Liver (tissue), 9 donors: Measurements from ENCODE around the gene FRMPD4. TPM values are rescaled to one million over a fixed set of nuclear protein-coding genes. Genes with fewer than 3 reads are reported as not detected.

Source experiments
- DNase-seq: peaks from one replicate; pipeline ENCODE4 v3.0.0-alpha.2; 2017; ENCODE audit warnings: low spot score
- H3K27ac ChIP-seq, 2 donors: one replicate each; pipeline ENCODE4 v1.7.0; 2013; ENCODE audit warnings: inconsistent platforms in 2 of 2, low read length in 2 of 2, control low read depth in 1 of 2, low read depth in 1 of 2, mild to moderate bottlenecking in 1 of 2
- H3K27me3 ChIP-seq, 4 donors: one replicate each; pipeline versions ENCODE4 v1.6.1 to v1.7.0; 2013; ENCODE audit warnings: low read length in 3 of 4, inconsistent platforms in 1 of 4, mild to moderate bottlenecking in 1 of 4, moderate library complexity in 1 of 4; ENCODE audit not compliant: control insufficient read depth in 4 of 4, insufficient read depth in 4 of 4
- H3K36me3 ChIP-seq, 4 donors: one replicate each; pipeline versions ENCODE4 v1.6.1 to v1.7.0; 2013; ENCODE audit warnings: low read length in 3 of 4, mild to moderate bottlenecking in 3 of 4, low read depth in 1 of 4, moderate library complexity in 1 of 4; ENCODE audit not compliant: control insufficient read depth in 4 of 4, insufficient read depth in 3 of 4
- H3K4me1 ChIP-seq, 4 donors: one replicate each; pipeline versions ENCODE4 v1.6.1 to v1.7.0; 2013; ENCODE audit warnings: low read length in 3 of 4, mild to moderate bottlenecking in 3 of 4, moderate library complexity in 1 of 4; ENCODE audit not compliant: control insufficient read depth in 4 of 4, insufficient read depth in 4 of 4
- H3K4me3 ChIP-seq, 3 donors: one replicate each; pipeline versions ENCODE4 v1.6.1 to v1.7.0; 2013; ENCODE audit warnings: low read length in 3 of 3, control low read depth in 1 of 3, low read depth in 1 of 3, mild to moderate bottlenecking in 1 of 3
- H3K9ac ChIP-seq, 2 donors: one replicate each; pipeline ENCODE4 v1.7.0; 2013; ENCODE audit warnings: low read length in 2 of 2, mild to moderate bottlenecking in 2 of 2, moderate library complexity in 2 of 2, control low read depth in 1 of 2, low read depth in 1 of 2
- H3K9me3 ChIP-seq, 4 donors: one replicate each; pipeline versions ENCODE4 v1.6.1 to v1.7.0; 2013; ENCODE audit warnings: low read length in 3 of 4; ENCODE audit not compliant: control insufficient read depth in 4 of 4
- ATF3 ChIP-seq: IDR thresholded peaks from 2 replicates; pipeline ENCODE4 v1.6.1; 2016; ENCODE audit warnings: antibody characterized with exemption
- CTCF ChIP-seq: fragments of 150-350 bp; IDR thresholded peaks from 2 replicates; pipeline ENCODE4 v1.5.1; 2017; ENCODE audit warnings: improper control_type of control experiment, low read depth, low read length; ENCODE audit not compliant: missing input control
- EGR1 ChIP-seq, 2 donors: IDR thresholded peaks; 2 replicates each; pipeline ENCODE4 v1.6.1; 2016 to 2018; ENCODE audit warnings: antibody characterized with exemption in 2 of 2, low read depth in 2 of 2
- FOXA1 ChIP-seq: IDR thresholded peaks from 2 replicates; pipeline ENCODE4 v1.6.1; 2016; ENCODE audit warnings: antibody characterized with exemption
- FOXA2 ChIP-seq: IDR thresholded peaks from 2 replicates; pipeline ENCODE4 v1.6.1; 2016; ENCODE audit warnings: antibody characterized with exemption
- GABPA ChIP-seq, 2 donors: IDR thresholded peaks in 1 of 2; conservative IDR thresholded peaks in 1 of 2; 2 replicates each; pipeline ENCODE4 v1.6.1; 2016; ENCODE audit warnings: antibody characterized with exemption in 2 of 2, mild to moderate bottlenecking in 1 of 2, moderate library complexity in 1 of 2
- HNF4A ChIP-seq, 2 donors: conservative IDR thresholded peaks; 2 replicates each; pipeline ENCODE4 v1.6.1; 2016; ENCODE audit warnings: antibody characterized with exemption in 2 of 2, mild to moderate bottlenecking in 2 of 2
- HNF4G ChIP-seq: IDR thresholded peaks from 2 replicates; pipeline ENCODE4 v1.6.1; 2016; ENCODE audit warnings: antibody characterized with exemption
- JUND ChIP-seq, 2 donors: IDR thresholded peaks; 2 replicates each; pipeline ENCODE4 v1.6.1; 2016; ENCODE audit warnings: antibody characterized with exemption in 2 of 2
- MAX ChIP-seq: IDR thresholded peaks from 2 replicates; pipeline ENCODE4 v1.6.1; 2016; ENCODE audit warnings: antibody characterized with exemption
- NR2F2 ChIP-seq: IDR thresholded peaks from 2 replicates; pipeline ENCODE4 v1.6.1; 2016; ENCODE audit warnings: antibody characterized with exemption
- RAD21 ChIP-seq, 2 donors: IDR thresholded peaks; 2 replicates each; pipeline ENCODE4 v1.6.1; 2016; ENCODE audit warnings: antibody characterized with exemption in 2 of 2, mild to moderate bottlenecking in 2 of 2
- REST ChIP-seq: IDR thresholded peaks from 2 replicates; pipeline ENCODE4 v1.6.1; 2016; ENCODE audit warnings: antibody characterized with exemption, mild to moderate bottlenecking
- RXRA ChIP-seq, 2 donors: IDR thresholded peaks; 2 replicates each; pipeline ENCODE4 v1.6.1; 2017 to 2018; ENCODE audit warnings: antibody characterized with exemption in 2 of 2, mild to moderate bottlenecking in 1 of 2
- SP1 ChIP-seq: IDR thresholded peaks from 2 replicates; pipeline ENCODE4 v1.6.1; 2018; ENCODE audit warnings: antibody characterized with exemption, mild to moderate bottlenecking
- YY1 ChIP-seq: IDR thresholded peaks from 2 replicates; pipeline ENCODE4 v1.6.1; 2016; ENCODE audit warnings: antibody characterized with exemption, mild to moderate bottlenecking
- WGBS: extraction: QIAGEN DNeasy Blood & Tissue Kit; methylation state at CpG from one replicate; pipeline ENCODE4 v1.1.7; 2013; 5-methylcytosine and 5-hydroxymethylcytosine counted together
- polyA plus RNA-seq, 2 donors: library from polyadenylated mRNA; stranded (reverse) in 1 of 2; unstranded in 1 of 2; fragments of 200-250 nt in 1 of 2; fragments of >200 nt in 1 of 2; fragmentation: Nextera tagmentation in 1 of 2; extraction: Ambion mirVana in 1 of 2; gene quantifications; one replicate each; pipeline versions ENCODE4 v1.2.1 to v1.2.3, GENCODE V29; 2013 to 2015
- total RNA-seq, 2 donors: library from RNA; depleted of rRNA; stranded (reverse); fragments of >200 nt; gene quantifications; one replicate each; pipeline ENCODE4 v1.2.3, GENCODE V29; 2014
- TF ChIP-seq, protein P1 (sequence below): IDR thresholded peaks from 2 replicates; pipeline ENCODE4 v1.6.1; 2016; ENCODE audit warnings: antibody characterized with exemption
- donor health status: healthy.
- donor health status: healthy.
- donor health status: healthy.
- donor health status: healthy.
- donor health status: healthy.

FRMPD4 gene
- total and polyA plus RNA-seq, 4 donors = 0.01 to 0.08 (median 0.03) TPM; not detected in 1

GRCh38 chrX:12711435-12712040, 573.3 kb downstream of the FRMPD4 start:
- Histone ChIP-seq H3K4me1 (no peaks in the 10 kb centered on the region), H3K9ac (no peak overlapping the region), H3K27me3 (no peaks in the 10 kb centered on the region), H3K4me3 (no peak overlapping the region), H3K9me3 (no peaks in the 10 kb centered on the region), H3K36me3 (no peaks in the 10 kb centered on the region), H3K27ac (no peak overlapping the region)
- 58% methylated on average over 4 of the region's 4 CpGs for WGBS
- no peak for DNase-seq
- TF ChIP-seq REST = no peak
- TF ChIP-seq JUND (IDR thresholded peaks at IDR 0.05) = no peak
- no peak for TF ChIP-seq YY1
- no peak for TF ChIP-seq FOXA2
- TF ChIP-seq RXRA (IDR thresholded peaks at IDR 0.05) = no peak
- TF ChIP-seq SP1 = no peak
- TF ChIP-seq RAD21 (IDR thresholded peaks at IDR 0.05) = no peak
- no peak for TF ChIP-seq MAX
- no peak for TF ChIP-seq HNF4A (conservative IDR thresholded peaks at IDR 0.05)
- TF ChIP-seq, protein P1, sequence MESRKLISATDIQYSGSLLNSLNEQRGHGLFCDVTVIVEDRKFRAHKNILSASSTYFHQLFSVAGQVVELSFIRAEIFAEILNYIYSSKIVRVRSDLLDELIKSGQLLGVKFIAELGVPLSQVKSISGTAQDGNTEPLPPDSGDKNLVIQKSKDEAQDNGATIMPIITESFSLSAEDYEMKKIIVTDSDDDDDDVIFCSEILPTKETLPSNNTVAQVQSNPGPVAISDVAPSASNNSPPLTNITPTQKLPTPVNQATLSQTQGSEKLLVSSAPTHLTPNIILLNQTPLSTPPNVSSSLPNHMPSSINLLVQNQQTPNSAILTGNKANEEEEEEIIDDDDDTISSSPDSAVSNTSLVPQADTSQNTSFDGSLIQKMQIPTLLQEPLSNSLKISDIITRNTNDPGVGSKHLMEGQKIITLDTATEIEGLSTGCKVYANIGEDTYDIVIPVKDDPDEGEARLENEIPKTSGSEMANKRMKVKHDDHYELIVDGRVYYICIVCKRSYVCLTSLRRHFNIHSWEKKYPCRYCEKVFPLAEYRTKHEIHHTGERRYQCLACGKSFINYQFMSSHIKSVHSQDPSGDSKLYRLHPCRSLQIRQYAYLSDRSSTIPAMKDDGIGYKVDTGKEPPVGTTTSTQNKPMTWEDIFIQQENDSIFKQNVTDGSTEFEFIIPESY = no peak
- no peak for TF ChIP-seq NR2F2
- TF ChIP-seq EGR1 (IDR thresholded peaks at IDR 0.05; ENCODE audit: low read depth in 2 of 2) = no peak
- no peak for TF ChIP-seq HNF4G
- no peak for TF ChIP-seq FOXA1

GRCh38 chrX:12716574-12716973, 578.3 kb downstream of the FRMPD4 start:
- Histone ChIP-seq H3K27me3 (no peaks in the 10 kb centered on the region), H3K36me3 (no peaks in the 10 kb centered on the region), H3K4me1 (no peaks in the 10 kb centered on the region), H3K9me3 (no peaks in the 10 kb centered on the region), H3K27ac (no peak overlapping the region), H3K9ac (no peak overlapping the region), H3K4me3 (no peak overlapping the region)
- DNase-seq = no peak
- 89% methylated on average over 15 of the region's 15 CpGs for WGBS
- TF ChIP-seq HNF4G (no peak), REST (no peak), HNF4A (conservative IDR thresholded peaks at IDR 0.05) (no peak), EGR1 (IDR thresholded peaks at IDR 0.05; ENCODE audit: low read depth in 2 of 2) (no peak), RAD21 (IDR thresholded peaks at IDR 0.05) (no peak), FOXA2 (no peak), ATF3 (no peak), CTCF (no peak), GABPA (IDR thresholded peaks at IDR 0.05 in 1 of 2, conservative IDR thresholded peaks at IDR 0.05 in 1 of 2) (no peak), FOXA1 (no peak), SP1 (no peak), JUND (IDR thresholded peaks at IDR 0.05) (no peak), NR2F2 (no peak), RXRA (IDR thresholded peaks at IDR 0.05) (no peak)
- TF ChIP-seq, protein P1 = no peak
